ENCODE results near the gene TIMP3.

The TIMP3 gene

DNA sequence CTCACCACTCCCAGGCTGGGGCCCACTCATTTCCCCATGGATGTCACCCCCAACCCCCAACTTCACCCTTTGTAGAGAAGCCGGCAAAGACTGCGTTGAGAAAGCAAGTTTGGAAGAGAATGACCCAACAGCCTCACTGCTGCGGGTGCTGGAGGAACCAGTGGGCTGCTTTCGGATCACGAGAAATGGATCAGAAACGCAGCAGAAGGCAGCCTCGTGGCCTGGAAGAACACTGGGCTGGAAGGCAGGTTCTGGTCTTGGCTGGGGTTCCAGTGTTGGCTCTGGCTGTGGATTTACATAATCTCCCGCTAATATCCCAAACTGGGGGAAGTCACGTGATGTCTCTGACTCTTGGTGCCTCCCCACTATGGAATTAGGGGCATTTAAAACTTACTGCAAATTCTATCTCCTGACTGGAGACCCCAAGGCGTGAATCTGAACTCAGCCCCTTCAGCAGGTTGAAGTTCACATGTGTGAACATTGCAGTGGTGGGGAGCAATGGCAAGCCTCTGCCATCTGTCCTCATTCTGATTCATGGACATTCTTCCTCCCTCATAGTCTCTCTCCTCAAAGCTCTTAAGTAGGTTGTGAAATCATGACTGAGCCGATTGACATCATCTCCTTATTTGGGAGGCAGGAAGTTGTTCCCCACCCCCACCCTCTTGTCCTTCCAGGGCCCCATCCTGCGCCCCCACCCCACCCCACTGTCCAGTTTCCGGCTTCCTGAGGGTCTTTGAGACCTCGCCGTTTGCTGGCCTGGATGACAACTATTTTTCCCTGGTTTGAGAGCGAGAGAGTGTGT lies 37.0 kb upstream of the TIMP3 start:
- Histone ChIP-seq H3K9me2 (replicated peaks; ENCODE audit: insufficient read depth, low read length) (no peaks in the 10 kb centered on the region), H3K36me3 (replicated peaks; ENCODE audit: insufficient read depth, low read length) (no peaks in the 10 kb centered on the region), H3K27ac (ENCODE audit: low read length) (no peak overlapping the region), H3F3A (ENCODE audit: insufficient read depth, low read length) (no peaks in the 10 kb centered on the region), H3K4me1 (ENCODE audit: low read length) (no peaks in the 10 kb centered on the region), H4K20me1 (ENCODE audit: insufficient read depth, low read length) (no peaks in the 10 kb centered on the region), H3K27me3 (replicated peaks; ENCODE audit: insufficient read depth, low read length) (no peaks in the 10 kb centered on the region), H2AFZ (ENCODE audit: low read length) (no peak overlapping the region), H3K4me2 (ENCODE audit: low read depth, low read length) (no peak overlapping the region), H3K4me3 (ENCODE audit: low read length) (no peak overlapping the region), H3K9me3 (replicated peaks; ENCODE audit: insufficient read depth, low read length) (no peaks in the 10 kb centered on the region), H3K9ac (ENCODE audit: low read length) (no peak overlapping the region), H3K79me2 (ENCODE audit: low read length) (no peaks in the 10 kb centered on the region)
- TF ChIP-seq EZH2phosphoT487 (IDR thresholded peaks at IDR 0.05; ENCODE audit: low read length) (no peak), EZH2 (optimal IDR thresholded peaks at IDR 0.05; ENCODE audit: low read depth, low read length) (no peak)
- TF ChIP-seq, protein P1, sequence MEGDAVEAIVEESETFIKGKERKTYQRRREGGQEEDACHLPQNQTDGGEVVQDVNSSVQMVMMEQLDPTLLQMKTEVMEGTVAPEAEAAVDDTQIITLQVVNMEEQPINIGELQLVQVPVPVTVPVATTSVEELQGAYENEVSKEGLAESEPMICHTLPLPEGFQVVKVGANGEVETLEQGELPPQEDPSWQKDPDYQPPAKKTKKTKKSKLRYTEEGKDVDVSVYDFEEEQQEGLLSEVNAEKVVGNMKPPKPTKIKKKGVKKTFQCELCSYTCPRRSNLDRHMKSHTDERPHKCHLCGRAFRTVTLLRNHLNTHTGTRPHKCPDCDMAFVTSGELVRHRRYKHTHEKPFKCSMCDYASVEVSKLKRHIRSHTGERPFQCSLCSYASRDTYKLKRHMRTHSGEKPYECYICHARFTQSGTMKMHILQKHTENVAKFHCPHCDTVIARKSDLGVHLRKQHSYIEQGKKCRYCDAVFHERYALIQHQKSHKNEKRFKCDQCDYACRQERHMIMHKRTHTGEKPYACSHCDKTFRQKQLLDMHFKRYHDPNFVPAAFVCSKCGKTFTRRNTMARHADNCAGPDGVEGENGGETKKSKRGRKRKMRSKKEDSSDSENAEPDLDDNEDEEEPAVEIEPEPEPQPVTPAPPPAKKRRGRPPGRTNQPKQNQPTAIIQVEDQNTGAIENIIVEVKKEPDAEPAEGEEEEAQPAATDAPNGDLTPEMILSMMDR (IDR thresholded peaks at IDR 0.05; ENCODE audit: low read length) = no peak
- no peak for DNase-seq

DNA sequence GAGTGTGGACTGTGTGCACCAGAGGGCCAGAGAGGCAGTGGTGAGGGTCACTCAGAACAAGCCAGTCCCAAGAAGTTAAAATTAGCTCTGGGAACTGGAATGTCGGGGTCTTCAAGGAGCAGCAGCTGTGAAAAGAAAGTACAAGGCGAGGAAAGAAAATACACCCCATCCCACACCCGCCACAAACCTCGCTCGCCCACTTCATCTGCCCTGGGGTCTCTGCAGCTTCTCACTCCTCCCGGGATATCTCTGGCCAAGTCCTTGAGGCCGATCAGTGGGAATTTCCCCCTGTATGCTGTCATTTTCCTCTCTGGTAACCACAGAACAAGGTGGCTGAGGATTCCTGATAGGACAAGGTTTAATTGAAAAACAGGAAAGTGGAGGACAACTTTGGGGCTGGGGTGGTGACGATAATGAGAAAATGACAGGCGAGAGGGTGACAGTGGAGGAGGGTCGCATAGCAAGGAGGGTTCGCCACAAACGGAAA lies 36.3 kb upstream of the TIMP3 start:
- Histone ChIP-seq H3K9me3 (replicated peaks; ENCODE audit: insufficient read depth, low read length) (no peaks in the 10 kb centered on the region), H3K79me2 (ENCODE audit: low read length) (no peaks in the 10 kb centered on the region), H3K9me2 (replicated peaks; ENCODE audit: insufficient read depth, low read length) (no peaks in the 10 kb centered on the region), H3K4me2 (ENCODE audit: low read depth, low read length) (no peak overlapping the region), H3K9ac (ENCODE audit: low read length) (no peak overlapping the region), H3K4me1 (ENCODE audit: low read length) (no peaks in the 10 kb centered on the region), H3K27ac (ENCODE audit: low read length) (no peak overlapping the region), H2AFZ (ENCODE audit: low read length) (no peak overlapping the region), H4K20me1 (ENCODE audit: insufficient read depth, low read length) (no peaks in the 10 kb centered on the region), H3K36me3 (replicated peaks; ENCODE audit: insufficient read depth, low read length) (no peaks in the 10 kb centered on the region), H3K27me3 (replicated peaks; ENCODE audit: insufficient read depth, low read length) (no peaks in the 10 kb centered on the region), H3K4me3 (ENCODE audit: low read length) (no peak overlapping the region), H3F3A (ENCODE audit: insufficient read depth, low read length) (no peaks in the 10 kb centered on the region)
- no peak for DNase-seq
- TF ChIP-seq EZH2phosphoT487 (IDR thresholded peaks at IDR 0.05; ENCODE audit: low read length) = no peak

DNA sequence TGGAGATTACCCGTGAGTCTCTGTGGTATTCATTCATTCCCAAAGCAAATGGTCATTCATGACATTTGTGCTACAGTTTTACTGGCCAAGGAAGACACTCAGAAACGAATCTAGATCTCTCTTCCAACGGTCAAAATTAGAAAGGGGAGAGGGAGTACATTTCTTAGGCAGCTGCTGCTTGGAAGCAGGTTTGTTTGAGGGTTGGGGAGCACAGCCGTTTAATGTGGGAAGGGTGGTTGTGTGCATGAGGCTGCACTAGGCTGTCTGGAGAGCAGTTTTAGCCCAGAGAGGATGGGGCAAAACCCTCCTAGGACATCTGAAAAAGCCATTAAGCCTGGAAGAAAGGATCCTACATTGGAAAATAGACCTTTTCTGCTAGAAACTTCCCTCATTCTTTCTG lies 29.7 kb upstream of the TIMP3 start:
- H3K4me2 ChIP-seq (ENCODE audit: low read depth, low read length) = no peak overlapping the region
- H3K4me1 ChIP-seq (ENCODE audit: low read length) = peaks cover 7% of the 10 kb centered on the region
- DNase-seq = no peak
- H3K27me3 ChIP-seq (replicated peaks; ENCODE audit: insufficient read depth, low read length) = no peaks in the 10 kb centered on the region
- no peaks in the 10 kb centered on the region for H3K36me3 ChIP-seq (replicated peaks; ENCODE audit: insufficient read depth, low read length)
- no peak overlapping the region for H3K4me3 ChIP-seq (ENCODE audit: low read length)
- no peak overlapping the region for H2AFZ ChIP-seq (ENCODE audit: low read length)
- no peak overlapping the region for H3K9ac ChIP-seq (ENCODE audit: low read length)
- no peaks in the 10 kb centered on the region for H4K20me1 ChIP-seq (ENCODE audit: insufficient read depth, low read length)
- no peak overlapping the region for H3K27ac ChIP-seq (ENCODE audit: low read length)
- H3K79me2 ChIP-seq (ENCODE audit: low read length) = no peaks in the 10 kb centered on the region
- H3K9me3 ChIP-seq (replicated peaks; ENCODE audit: insufficient read depth, low read length) = no peaks in the 10 kb centered on the region
- no peaks in the 10 kb centered on the region for H3F3A ChIP-seq (ENCODE audit: insufficient read depth, low read length)
- TF ChIP-seq EZH2 (optimal IDR thresholded peaks at IDR 0.05; ENCODE audit: low read depth, low read length) (no peak), EZH2phosphoT487 (IDR thresholded peaks at IDR 0.05; ENCODE audit: low read length) (no peak)
- TF ChIP-seq, protein P1 (IDR thresholded peaks at IDR 0.05; ENCODE audit: low read length) = no peak
- H3K9me2 ChIP-seq (replicated peaks; ENCODE audit: insufficient read depth, low read length) = no peaks in the 10 kb centered on the region

DNA sequence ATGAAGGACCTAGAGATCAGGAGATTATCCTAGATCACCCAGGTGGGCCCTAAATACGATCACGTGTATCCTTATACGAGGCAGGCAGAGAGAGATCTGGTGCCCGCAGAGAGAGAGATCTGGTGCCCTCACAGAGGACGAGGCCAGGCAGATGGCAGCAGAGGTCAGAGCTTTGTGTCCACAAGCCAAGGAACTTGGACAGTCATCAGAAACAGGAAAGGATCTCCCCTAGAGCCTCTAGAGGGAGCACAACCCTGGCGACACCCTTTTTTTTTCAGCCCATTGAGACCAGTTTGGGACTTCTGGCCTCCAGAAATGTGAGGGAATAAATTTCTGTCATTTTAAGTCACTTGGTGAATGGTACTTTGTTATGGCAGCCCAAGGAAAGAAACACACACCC lies 25.5 kb upstream of the TIMP3 start:
- no peak overlapping the region for H3K9ac ChIP-seq (ENCODE audit: low read length)
- peaks cover 10% of the 10 kb centered on the region for H3K4me1 ChIP-seq (ENCODE audit: low read length)
- no peaks in the 10 kb centered on the region for H3K9me3 ChIP-seq (replicated peaks; ENCODE audit: insufficient read depth, low read length)
- H3K4me3 ChIP-seq (ENCODE audit: low read length) = no peak overlapping the region
- no peaks in the 10 kb centered on the region for H3K9me2 ChIP-seq (replicated peaks; ENCODE audit: insufficient read depth, low read length)
- H3K36me3 ChIP-seq (replicated peaks; ENCODE audit: insufficient read depth, low read length) = no peaks in the 10 kb centered on the region
- H3K27me3 ChIP-seq (replicated peaks; ENCODE audit: insufficient read depth, low read length) = no peaks in the 10 kb centered on the region
- H3K4me2 ChIP-seq (ENCODE audit: low read depth, low read length) = no peak overlapping the region
- no peak for DNase-seq
- no peak overlapping the region for H2AFZ ChIP-seq (ENCODE audit: low read length)
- no peaks in the 10 kb centered on the region for H3K79me2 ChIP-seq (ENCODE audit: low read length)
- no peak for TF ChIP-seq EZH2 (optimal IDR thresholded peaks at IDR 0.05; ENCODE audit: low read depth, low read length)
- TF ChIP-seq, protein P1 (IDR thresholded peaks at IDR 0.05; ENCODE audit: low read length) = peak; percentile 14
- TF ChIP-seq EZH2phosphoT487 (IDR thresholded peaks at IDR 0.05; ENCODE audit: low read length) = no peak
- no peaks in the 10 kb centered on the region for H4K20me1 ChIP-seq (ENCODE audit: insufficient read depth, low read length)
- no peaks in the 10 kb centered on the region for H3F3A ChIP-seq (ENCODE audit: insufficient read depth, low read length)
- no peak overlapping the region for H3K27ac ChIP-seq (ENCODE audit: low read length)

All from MM.1S (cell line).